Fibroblast of villous mesenchyme (primary cell): ENCODE results near the gene VCP. TPM values are rescaled to one million over a fixed set of nuclear protein-coding genes. Genes with fewer than 3 reads are reported as not detected.

ENCODE experiments used
- DNase-seq: peaks from one replicate; pipeline ENCODE4 v3.0.0-alpha.2; 2010; ENCODE audit warnings: low read depth
- H3K4me3 ChIP-seq: 2 replicates; pipeline ENCODE4 v1.5.1; 2011; ENCODE audit warnings: low read depth, mild to moderate bottlenecking, low read length
- CTCF ChIP-seq: IDR thresholded peaks from 2 replicates; pipeline ENCODE4 v1.5.1; 2012; ENCODE audit warnings: low read depth, mild to moderate bottlenecking, low read length; ENCODE audit not compliant: insufficient read depth
- total RNA-seq: library from RNA; depleted of rRNA; stranded (reverse); fragments of >200 nt; gene quantifications from 2 replicates; pipeline ENCODE4 v1.2.3, GENCODE V29; 2012

Gene VCP
- total RNA-seq, 1 donor, result 351 TPM

DNA sequence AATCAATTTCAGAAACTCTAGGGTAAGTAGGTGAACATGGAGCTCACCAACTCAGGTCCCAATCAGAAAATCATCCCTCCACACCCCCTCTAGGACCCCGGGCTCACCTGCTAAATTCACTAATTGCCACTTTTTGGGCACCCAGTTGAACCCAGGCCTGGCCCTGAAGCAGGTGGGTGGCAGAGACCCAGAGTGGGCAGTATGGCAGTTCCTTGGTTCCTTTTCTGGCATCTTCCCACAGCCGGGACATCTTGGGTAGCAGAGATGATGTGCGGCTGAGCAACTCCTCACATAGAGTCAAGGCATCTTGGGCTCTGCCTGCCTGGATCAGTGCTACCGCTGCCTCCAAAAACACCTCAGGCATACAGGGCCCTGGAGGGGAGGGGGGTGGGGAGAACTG lies 2.9 kb upstream of the VCP start:
- DNase-seq, result no peak
- no peak for TF ChIP-seq CTCF
- no peak overlapping the region for H3K4me3 ChIP-seq

- TF ChIP-seq CTCF, result no peak
- DNase-seq, result no peak
- no peak overlapping the region for H3K4me3 ChIP-seq
Observed at GRCh38 chr9:35074791-35075190, 2.4 kb upstream of the VCP start.

- no peak for DNase-seq
- no peak for TF ChIP-seq CTCF
- H3K4me3 ChIP-seq, result no peak overlapping the region
Observed at GRCh38 chr9:35074141-35074540, 1.7 kb upstream of the VCP start.

DNA sequence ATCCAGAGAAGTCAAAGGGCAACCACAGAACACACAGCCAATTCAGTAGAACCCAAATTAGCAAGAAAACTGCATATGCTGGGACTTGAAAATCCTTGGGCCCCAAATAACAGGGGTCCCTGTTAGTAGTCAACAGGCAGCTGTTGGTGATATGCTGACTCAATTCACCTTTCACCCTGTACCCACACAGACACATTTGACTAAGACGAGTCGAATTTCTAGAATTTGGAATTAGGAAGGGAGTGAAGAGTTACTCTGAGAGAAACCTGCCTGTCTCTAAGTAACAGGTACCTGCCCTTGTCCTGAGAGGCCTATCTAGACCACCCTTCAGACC lies 821 bp upstream of the VCP start:
- H3K4me3 ChIP-seq, result peak overlapping the region; percentile 42
- TF ChIP-seq CTCF, result no peak
- DNase-seq, result no peak

GRCh38 chr9:35071814-35072460 lies 488 bp downstream of the VCP start:
- peak overlapping the region; percentile 74 for H3K4me3 ChIP-seq
- TF ChIP-seq CTCF, result peak; percentile 37
- DNase-seq, result peak; percentile 92

DNA sequence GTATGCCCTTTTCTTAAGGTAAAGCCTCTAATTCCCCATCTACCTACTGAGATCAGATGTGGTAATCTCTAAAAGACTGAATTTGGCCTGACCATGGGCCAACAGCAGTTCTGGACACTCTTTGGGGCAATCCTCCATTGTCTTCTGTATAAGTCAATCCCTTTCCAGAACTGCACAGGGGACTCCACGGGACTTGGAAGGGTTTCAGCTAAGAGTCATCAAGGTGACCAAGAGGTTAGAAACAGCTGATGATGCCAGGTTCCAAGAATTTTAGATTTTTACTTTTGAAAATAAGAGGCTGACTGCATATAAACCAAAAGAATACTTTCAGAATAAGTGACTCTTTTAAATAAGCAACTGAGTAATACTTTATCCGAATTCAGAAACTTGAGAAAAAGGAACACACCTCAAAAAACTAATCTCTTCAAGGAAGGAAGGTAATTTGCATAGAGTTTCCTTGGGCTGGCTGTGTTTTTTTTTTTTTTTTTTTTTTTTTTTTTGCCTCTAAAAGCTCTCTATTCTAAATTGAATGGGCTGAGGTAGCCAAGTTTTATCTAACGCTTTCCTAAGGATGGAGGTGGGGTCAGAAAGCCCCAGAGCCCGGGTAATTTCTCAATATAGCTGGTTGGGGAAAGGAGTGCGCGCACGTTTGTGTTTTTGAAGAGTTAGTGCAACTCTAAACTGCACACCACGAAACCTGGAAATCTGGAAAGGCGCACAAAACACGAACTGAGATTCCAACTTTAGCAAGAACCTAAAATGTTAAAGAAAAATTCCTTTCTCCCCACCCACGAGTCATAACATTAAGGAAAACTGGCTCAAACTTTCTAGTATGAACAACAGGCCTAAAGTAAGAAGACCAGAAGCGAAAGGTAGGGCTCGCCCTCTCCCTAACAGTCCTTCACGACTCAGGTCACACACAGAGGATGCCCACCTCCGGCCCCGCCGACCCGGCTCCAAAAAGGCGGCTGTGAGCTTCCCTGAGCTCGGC lies 1.3 kb downstream of the VCP start:
- TF ChIP-seq CTCF, result no peak
- DNase-seq, result peak; percentile 14
- H3K4me3 ChIP-seq, result peak overlapping the region; percentile 74

DNA sequence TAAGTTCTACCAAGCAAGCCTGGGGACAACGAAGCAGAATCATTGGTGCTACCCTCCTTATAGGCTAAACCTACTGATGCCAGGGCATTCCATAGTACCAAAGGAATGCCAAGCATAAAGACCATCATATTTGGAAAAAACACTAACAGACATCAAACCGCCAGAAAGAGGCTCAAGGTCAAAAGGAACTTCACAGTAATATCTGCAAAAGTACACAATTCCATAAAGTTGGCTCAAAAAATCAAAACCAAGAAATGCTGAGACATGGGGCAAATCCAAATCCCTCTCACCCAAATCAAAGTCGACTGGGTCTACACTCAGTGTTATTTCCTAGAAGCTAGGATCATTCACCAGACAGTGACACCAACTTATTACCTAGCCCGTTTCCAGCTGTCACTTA lies 3.4 kb downstream of the VCP start:
- peak overlapping the region; percentile 21 for H3K4me3 ChIP-seq
- DNase-seq, result no peak
- TF ChIP-seq CTCF, result no peak
